Hepatocyte (in vitro differentiated cells): ENCODE results near the gene LY86.

Experiments used
- CTCF ChIP-seq: fragments of 200-600 bp; sonication (generic); IDR thresholded peaks from 2 replicates; pipeline ENCODE4 v1.5.1; 2016; ENCODE audit warnings: antibody characterized with exemption, mild to moderate bottlenecking; ENCODE audit not compliant: poor library complexity
- EZH2 ChIP-seq: fragments of 200-600 bp; sonication (generic); IDR thresholded peaks from 2 replicates; pipeline ENCODE4 v1.6.1; 2016; ENCODE audit warnings: antibody characterized with exemption, mild to moderate bottlenecking, borderline replicate concordance
- EZH2phosphoT487 ChIP-seq: fragments of 200-600 bp; sonication (generic); IDR thresholded peaks from one replicate; pipeline ENCODE4 v1.6.1; 2018; ENCODE audit warnings: antibody characterized with exemption, mild to moderate bottlenecking, low read depth, moderate library complexity; ENCODE audit not compliant: unreplicated experiment, severe bottlenecking

- TF ChIP-seq CTCF (no peak), EZH2 (no peak), EZH2phosphoT487 (no peak)
Measured at GRCh38 chr6:6635869-6636268, 47.3 kb downstream of the LY86 start.
